ENCODE data around the gene RAPGEF4.

The RAPGEF4 gene

DNA sequence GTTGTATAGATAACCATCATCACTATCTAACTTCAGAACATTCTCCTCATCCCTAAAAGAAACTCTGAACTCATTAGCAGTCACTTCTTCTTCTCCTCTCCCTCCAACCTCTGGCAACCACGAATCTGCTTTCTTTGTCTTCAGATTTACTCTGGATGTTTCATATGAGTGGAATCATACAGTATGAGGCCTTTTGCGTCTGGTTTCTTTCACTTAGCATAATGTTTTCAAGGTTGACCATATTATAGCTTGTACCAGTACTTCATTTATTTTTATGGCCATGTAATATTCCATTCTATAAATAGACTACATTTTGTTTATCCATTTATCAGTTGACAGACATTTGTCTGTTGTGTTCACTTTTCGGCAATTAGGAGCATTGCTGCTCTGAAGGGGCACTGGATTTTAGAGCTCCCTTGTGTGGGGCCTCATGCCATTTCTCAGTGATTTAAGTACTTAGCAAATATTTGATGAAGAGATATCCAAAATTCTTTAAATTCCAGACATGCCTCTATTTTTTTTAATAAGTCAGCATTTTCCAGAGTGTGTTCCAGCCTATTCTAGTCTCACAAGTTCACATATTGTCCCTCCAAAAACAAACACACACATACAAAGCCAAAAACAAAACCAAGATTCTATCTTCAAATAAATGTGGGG is 317.5 kb downstream of the RAPGEF4 start:
- in situ Hi-C loops (cut with MboI; ENCODE audit: low sequenced_read_pairs) = no loop called here

DNA sequence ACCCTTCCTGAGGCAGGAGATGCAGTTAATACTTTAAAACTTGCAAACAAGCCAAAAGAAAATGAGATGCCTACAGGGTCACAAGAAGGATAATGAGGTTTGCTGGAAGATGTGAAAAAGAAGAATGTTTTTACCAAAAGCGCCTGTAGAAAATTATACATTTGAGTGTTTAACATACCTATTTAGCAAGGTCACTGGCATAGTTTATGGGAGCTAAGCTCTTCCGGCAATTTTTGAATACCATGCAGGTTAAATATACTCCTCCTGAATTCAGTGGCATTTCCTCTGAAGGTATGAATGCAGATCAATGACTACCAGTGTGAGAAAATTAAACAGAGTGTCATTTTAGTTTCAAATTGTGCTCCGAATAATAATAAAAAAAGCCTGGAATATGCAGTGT is 318.8 kb downstream of the RAPGEF4 start:
- in situ Hi-C loops (cut with MboI; ENCODE audit: low sequenced_read_pairs) = no loop called here

DNA sequence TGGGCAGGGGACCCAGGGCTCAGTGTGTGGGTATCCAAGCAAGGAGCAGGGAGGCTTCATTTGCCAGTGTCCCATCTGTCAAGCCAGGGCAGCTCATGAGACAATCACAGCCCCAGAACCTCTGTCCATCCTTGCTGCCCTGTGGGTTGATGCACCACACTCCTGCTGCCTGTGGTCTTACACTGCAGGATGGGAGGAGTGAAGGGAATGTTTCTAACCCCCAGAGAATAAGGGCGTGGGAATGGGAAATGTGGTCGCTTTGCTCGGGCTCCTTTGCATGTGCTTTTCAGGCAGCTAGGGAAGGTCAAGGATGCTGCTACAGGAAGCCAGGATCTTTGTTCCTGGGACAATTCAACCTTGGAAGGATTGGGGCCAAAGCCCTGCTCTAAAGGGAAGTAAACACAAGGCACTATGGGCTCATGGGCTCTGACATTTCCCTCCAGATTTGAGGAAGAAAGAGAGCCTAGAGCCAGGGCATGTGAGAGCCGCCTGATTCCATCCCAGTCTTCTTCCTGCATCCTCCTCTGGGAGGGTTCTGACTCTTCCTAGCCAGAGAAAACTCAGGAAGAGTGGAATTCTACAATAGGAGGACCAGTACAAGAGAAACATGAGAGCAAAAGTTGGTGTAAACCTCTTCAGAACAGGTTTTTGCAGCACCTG is 321.2 kb downstream of the RAPGEF4 start:
- in situ Hi-C loops (cut with MboI; ENCODE audit: low sequenced_read_pairs) = no loop called here

DNA sequence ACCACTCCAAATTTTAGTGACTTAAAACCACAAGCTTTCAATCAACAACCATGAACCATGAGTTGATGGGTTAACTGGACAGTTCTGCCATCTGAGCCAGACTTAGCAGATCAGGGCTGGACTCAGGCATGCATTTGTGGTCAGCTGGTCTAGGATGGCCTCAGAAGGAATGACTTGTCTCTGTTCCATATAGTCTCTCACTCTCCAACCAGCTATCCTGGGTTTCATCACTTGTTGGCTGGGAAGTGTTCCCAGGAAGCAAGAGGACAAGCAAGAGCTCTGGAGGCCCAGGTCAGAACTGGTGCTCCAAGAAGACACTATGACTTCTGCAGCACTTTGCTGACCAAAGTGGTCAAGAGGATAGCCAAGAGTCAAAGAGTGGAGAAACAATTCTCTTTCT is 322.5 kb downstream of the RAPGEF4 start:
- in situ Hi-C loops (cut with MboI; ENCODE audit: low sequenced_read_pairs) = no loop called here

DNA sequence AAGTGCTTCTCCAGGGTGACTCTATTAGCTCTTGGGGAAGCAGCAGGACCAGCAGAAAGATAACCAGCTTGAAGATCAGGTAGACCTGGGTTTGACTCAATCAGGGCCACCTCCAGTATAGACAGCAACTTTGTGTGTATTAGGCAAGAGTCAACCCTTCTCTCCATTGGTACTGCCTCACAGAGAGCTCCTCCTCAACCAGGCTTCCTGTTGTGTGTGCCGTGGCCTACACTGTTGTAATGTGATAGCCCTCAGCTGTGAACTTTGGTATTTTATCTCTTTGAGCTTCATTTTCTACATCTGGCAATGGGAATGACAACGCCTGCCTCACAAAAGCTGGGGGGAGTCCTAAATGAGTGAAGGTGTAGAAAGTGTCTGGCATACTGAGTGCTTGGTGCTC is 323.0 kb downstream of the RAPGEF4 start:
- in situ Hi-C loops (cut with MboI; ENCODE audit: low sequenced_read_pairs) = no loop called here

DNA sequence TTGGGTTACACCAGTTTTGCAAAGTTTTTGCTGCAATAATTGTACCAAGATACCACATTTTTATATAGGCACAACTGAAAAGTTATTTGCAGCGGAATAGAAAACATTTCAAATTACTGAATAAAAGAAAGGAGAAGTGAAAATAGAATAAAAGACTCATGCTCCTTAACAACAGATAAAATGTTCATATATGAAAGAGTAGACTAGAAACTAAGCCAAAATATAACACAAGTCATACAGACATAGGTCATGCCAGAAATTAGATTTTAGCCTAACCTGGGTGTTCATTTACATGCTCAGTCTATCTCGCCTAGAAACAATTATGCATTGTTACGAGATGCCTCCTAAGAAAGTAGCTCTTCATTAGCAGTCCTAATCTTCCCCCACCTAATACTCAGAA is 323.6 kb downstream of the RAPGEF4 start:
- in situ Hi-C loops (cut with MboI; ENCODE audit: low sequenced_read_pairs) = no loop called here

DNA sequence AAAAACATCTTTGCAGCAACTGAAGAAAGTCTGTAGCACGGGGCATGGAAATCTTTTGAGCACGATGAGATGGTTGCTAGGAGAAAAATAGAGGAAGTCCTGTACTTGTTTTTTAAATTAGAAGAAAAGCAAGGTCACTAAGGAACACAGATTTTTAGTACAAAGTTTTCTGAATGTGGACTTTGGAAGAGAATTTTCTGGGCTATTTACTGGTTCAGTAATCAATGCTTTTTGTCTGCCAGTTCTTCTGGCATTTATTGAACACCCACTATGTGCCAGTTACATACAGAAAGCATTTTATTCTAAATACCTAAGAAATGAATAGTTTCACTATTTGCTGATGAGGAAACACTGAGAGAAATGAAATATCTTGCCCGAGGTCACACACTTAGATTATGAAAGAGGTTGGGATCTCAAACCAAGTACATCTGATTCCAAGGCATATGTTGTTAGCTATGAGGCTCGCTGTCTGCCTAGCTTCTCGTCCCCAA is 324.4 kb downstream of the RAPGEF4 start:
- in situ Hi-C loops (cut with MboI; ENCODE audit: low sequenced_read_pairs) = no loop called here

DNA sequence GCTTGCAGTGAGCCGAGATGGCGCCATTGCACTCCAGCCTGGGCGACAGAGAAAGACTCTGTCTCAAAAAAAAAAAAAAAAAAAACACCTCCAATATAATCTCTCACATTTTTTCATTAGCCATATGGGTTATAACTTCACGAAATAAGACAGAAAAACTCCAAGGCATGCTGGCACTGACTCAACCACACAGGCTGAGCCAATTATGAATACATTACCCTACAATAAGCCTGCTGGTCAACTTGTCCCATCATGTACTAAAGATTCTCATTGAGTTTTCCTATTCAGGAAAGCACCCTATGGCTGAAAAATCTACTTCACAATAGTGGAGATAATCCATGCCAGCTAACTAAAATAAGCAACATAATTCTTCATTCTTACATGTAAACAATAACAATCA is 327.2 kb downstream of the RAPGEF4 start:
- in situ Hi-C loops (cut with MboI; ENCODE audit: low sequenced_read_pairs) = no loop called here

DNA sequence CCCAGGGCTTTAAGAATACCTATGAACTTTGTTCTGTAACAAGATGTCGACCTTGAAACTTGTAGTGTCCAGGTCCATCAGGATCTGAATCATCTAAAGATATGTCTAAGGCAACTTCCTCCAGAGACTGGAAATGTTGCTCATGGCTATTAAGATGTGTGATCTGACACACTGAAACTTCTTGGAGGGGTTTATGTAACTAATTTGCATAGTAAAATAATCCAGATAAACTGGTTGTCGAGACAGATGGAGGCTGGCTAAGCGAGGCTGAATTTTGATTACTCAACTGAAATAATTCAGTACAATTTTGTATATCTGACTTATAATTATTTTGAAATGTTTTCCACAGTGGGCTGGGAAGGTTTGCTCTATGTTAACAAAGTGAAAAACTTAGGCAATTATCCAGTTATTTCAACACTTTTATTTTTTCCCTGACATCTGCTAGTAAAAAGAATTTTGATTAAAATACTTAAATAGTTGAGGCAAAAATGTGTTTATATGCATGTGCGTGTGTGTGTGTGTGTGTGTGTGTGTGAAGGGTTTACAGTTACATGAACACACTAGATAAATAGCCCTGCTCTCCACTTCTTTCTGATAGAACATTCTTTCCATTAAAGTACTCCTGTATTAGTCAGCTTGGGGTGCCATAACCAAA is 328.6 kb downstream of the RAPGEF4 start:
- in situ Hi-C loops (cut with MboI; ENCODE audit: low sequenced_read_pairs) = no loop called here

DNA sequence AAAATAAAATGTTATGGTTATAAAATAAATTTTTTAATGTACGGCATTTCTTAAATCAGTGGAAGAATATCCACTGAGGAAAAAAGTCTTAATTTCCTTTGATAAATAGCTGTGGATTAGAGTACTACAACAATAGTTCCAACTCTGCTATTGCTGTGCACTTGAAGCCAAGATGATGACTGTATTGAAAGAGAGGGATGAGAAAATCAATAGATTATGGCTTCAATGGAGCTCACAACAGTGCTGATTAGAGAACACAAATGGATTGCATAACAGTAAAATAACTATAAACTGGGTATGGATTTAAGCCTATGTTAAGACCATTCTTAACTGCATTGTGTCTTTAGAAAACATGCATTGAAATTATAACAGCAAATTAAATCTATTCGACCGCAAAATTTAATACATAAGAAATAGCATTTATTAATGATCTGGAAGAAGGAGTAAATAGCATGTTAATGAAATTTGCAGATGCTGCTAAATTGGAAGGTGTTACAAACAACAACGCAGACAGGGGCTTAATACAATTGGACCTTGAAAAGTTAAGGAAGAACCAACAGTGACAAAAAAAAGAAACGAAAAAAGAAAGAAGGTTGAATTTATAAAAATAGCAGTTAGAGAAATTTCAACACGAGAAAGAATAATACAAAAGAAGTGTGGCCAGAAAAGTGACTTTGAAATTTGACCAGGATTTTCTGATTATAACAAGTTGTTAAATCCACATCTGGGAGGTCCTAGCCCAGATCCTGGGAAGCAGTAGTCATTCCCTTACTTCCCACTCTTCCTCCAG is 331.4 kb downstream of the RAPGEF4 start:
- in situ Hi-C loops (cut with MboI; ENCODE audit: low sequenced_read_pairs) = no loop called here

DNA sequence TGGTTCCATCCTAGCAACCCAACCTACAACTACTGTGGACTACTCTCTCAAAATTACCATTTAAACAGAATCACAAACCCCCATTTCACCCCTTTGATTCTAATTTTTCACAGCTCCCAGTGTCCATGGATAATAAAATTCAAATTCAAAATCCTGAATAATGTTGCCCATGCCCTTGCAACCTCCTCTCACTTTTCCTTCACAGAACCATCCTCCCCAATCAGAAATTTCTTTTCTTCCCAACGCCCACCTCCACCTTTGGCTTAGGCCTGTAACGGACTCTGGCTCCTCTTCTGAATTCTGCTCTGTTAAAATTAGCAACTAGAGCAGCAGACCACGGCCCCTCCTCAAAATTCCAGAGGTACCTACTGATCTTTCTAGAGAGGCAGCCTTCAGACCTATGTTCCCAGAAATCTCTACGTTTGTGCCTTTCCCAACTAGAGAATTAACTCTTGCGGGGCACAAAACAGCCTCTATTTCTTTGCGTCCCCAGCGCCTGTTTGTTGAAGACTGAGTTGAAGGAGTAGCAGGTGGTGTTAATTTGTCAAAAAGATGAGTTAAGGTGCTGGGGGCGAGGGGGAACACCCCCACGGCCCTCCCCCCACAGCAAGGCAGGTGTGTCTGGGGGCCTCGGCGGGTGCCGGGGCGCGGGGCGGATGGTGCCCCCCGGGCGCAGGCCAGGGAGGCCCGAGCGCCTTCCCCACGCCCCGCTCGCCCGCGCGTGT is 339.6 kb downstream of the RAPGEF4 start:
- in situ Hi-C loops (cut with MboI; ENCODE audit: low sequenced_read_pairs) = no loop called here

DNA sequence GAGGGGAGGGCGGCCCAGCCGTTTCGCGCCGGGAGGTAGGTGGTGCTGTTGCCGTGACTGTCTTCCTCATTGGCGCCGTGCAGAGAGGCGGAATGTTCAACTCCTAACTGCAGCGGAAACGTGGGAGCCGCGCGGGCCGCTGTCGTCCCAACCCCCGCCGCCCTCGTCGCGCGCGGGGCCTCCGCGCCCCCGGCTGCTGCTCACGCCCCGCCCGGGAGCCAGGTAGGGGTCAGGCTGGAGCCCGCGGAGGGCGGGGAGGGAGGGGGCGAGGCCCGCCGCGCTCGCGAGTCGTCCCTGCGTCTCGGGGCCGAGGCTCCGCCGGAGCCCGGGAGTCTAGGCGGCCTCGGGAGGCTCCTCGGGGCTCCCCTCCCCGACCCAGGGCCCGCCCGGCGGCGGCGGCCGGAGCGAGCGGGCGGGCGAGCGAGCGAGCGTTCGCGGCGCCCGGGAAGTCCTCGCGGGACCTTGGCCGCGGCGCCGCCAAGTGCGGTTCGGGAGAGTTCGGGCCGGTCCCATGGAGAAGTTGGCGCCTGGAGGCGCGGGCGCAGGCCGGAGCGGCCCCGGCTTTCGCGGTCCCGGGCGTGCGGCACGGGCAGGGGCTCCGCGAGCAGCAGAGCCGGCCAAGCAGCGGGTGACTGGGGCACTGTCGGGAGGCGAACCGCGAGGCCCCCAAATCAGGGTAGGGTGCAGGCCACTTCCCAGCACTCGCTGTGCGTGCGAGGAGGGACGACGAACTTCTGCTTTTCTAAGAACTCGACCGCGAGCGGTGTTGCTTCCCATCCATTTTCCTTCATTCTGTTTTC is 340.3 kb downstream of the RAPGEF4 start, which contains the start of gene MAP3K20:
Gene MAP3K20, plus strand, starts transcription at position 66 of the 800 bp plus-strand sequence. CDS start 15,186 bp downstream, outside the sequence.
- in situ Hi-C loops (cut with MboI; ENCODE audit: low sequenced_read_pairs) = no loop called here

DNA sequence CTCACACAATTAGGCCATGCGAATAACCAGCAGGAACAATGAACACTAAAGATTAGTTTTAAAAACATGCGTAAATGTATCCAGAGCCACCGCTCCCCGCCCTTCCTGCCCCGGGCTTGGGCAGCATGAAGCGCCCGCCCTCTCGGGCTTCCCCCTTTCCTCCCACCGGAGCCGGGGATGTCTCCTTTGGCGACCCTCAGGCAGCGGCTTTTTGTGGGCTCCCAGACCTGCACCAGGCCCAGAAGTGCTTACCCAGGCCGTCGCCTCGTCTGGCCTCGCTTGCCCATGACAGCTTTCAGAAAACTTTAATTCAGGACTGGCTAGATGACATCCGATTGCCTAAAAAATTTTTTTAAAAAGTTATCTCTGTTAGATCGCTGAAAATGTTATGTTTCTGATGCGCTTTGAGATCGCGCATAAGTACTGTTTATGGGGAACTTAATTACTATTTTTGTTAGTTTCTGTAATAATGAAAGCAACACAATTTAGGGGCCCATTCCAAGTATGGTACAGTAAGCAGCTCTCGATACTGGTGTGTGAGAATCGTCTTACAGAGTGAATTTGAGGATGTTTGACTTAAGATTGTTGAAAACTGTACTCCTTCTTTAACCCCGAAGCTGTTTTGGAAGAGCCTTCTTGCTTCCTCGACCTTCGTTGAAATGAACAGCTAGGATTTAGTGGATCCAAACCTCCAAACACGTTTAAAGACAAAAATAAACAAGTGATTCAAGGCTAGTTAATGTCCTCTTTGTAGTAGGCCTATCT is 341.1 kb downstream of the RAPGEF4 start:
- in situ Hi-C loops (cut with MboI; ENCODE audit: low sequenced_read_pairs) = no loop called here

DNA sequence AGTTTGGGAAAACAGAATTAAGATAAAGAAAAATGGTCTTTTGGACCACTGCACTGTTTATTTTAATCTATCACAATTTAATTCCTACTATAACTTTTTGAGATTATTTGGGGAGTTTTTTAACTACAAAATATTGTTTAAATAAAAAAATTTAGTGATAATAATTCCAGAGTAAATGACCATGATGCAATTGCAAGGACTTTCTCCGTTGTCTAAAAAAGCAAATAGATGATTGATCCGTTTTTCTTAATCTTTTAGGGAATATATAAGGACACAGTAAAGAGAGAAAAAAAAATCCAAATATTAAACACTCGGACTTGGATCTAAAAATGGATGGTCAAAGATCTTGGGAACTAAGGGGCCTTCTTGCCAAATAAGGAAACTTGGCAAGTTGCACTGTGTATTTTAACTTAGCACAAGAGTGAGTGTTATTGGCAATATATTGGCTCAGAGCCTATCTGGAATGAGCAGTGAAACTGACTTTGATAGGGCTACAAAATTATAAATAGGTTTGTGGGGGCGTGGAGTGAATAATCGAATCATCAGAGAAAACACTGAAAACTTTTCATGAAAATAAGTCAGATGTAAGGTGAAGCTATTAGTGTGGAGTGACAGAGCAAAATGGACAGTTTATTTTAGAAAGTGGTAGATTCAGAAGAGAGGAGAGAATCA is 342.0 kb downstream of the RAPGEF4 start:
- in situ Hi-C loops (cut with MboI; ENCODE audit: low sequenced_read_pairs) = no loop called here

DNA sequence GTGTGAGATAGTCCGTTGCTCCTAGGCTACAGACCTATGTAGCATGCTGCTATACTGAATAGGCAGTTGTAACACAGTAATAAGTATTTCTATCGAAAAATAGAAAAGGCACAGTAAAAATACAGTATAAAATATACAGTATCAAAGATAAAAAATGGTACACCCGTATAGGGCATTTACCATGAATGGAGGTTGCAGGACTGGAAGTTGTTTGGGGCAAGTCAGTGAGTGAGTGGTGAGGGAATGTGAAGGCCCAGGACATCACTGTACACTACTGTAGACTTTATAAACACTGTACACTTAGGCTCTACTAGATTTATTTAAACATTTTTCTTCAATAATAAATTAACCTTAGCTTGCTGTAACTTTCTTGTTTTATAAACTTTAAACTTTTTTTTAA is 343.5 kb downstream of the RAPGEF4 start:
- in situ Hi-C loops (cut with MboI; ENCODE audit: low sequenced_read_pairs) = no loop called here

DNA sequence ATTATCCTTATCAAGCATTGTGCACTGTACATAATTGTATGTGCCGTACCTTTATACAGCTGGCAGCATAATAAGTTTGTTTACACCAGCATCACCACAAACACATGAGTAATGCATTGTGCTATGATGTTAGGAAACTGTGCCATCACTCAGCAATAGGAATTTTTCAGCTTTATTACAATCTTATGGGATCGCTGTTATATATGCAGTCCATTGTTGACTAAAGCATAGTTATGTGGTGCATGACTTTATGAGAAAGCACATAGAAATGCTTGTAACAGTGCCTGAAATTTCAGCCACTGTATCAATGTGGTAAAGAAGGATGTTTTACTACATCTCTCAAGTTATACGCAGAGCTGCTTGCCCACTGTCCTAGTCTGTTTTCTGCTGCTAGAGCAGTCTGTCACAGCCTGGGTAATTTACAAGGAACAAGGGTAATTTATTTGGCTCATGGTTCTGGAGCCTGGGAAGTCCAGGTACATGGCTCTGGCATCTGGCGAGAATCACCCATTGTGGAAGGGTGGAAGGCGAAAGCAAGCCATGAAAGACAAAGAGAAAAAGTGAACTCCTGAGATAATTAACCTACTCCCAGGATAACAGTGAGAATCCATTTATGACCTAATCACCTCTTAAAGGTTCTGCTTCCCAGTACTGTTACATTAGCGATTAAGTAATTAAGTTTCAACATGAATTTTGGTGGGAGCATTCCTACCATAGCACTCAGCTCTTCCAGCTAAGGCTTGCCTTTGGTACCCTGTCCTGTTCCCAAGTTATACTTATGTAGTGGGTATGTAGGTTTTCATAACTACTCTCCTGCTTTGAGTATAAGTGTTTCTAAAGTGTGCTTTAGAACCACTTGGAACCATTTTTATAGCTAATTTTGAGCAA is 344.6 kb downstream of the RAPGEF4 start:
- in situ Hi-C loops (cut with MboI; ENCODE audit: low sequenced_read_pairs) = no loop called here

DNA sequence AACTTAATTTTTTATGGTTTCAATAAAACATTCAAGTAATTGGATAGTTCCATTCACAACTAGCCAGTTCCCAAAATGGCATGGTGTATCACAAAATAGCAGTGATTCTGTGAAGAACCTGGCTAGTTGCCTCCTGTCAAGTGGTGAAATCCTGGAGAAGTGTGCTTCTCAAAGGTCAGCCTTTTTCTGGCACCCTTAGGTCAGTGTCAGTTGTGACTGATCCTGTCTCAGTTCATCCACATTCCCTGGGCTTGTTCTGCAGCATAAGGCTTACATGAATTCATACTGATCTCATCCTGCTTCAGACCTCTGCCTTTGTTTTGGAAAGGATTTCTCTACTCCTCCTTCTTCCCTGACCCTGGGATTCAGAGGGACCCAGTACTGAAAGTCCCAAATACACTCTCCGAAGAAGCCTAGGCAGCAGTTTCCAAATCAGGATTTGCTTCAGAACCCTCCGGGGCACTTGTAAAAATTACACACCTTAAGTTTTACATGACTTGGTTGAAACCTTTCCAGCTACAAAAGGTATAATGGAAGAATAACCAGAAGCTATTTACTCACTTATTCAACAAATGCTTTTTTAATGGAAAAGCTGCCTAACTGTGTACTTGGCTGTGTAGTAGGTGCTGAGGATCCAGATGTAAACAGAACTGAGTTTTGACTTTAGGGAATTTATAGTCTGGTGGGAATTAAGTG is 351.0 kb downstream of the RAPGEF4 start:
- in situ Hi-C loops (cut with MboI; ENCODE audit: low sequenced_read_pairs) = no loop called here
